Mesenteric fat pad (tissue), 1 donor: ENCODE results near the gene TTC39B. TPM values are rescaled to one million over a fixed set of nuclear protein-coding genes. Genes with fewer than 3 reads are reported as not detected.

Experiments used
- DNase-seq: peaks from one replicate; pipeline ENCODE4 v3.0.0-alpha.2; 2020; ENCODE audit warnings: low spot score
- total RNA-seq: library from RNA; stranded (reverse); fragmentation: NEBNext Ultra II Directional; extraction: Animal tissue kit (Norgen Biotek cat#: 25700); gene quantifications from one replicate; pipeline ENCODE4 v1.2.1, GENCODE V29; 2021
- donor health status: DM: yes; HTN: yes; CAD: no.

TTC39B gene
- total RNA-seq, 1 donor from 2014 or later: 7.2 TPM

DNA sequence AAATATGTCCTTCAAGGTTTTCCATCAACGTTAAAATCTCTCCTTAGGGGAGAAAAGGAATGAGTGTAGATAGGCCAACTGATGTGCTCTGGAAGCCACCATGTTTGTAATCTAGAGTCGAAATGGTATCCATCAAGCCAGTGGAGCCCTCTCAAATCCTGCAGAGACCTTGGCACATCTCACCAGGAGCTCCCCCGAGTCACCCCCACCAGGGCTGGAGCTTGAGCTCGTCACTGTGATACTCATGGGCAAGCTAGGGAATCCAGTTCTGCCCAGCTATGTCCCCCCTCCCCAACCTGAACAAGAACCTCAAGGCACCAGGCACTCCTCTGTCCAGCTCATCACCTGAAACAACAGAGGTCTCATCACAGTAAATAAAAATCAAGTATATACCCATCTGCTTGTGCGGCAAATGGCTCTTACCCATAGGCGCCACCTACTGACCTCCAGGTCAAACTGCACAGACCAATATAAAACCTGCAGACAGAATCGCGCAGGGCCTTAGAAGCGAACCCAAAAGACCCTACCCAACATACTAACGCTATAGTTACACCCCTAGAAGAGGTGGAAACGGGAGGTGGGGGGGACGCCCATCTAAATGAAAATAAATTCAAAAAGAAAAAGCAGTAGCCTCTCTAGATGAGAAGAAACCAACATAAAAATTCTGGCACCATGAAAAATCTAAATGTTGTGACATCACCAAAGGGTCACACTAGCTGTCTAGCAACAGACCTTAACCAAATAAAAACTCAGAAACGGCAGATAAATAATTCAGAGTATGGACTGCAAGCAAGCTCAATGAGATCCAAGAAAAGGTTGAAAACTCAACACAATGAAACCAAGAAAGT, 75.0 kb downstream of the TTC39B start:
- no peak for DNase-seq

- DNase-seq: no peak
Measured at GRCh38 chr9:15229409-15229808, 77.6 kb downstream of the TTC39B start.

GRCh38 chr9:15227491-15227890, 79.5 kb downstream of the TTC39B start:
- no peak for DNase-seq

GRCh38 chr9:15225564-15226126, 81.4 kb downstream of the TTC39B start:
- DNase-seq: no peak

- DNase-seq: no peak
Measured at GRCh38 chr9:15222313-15222712, 84.7 kb downstream of the TTC39B start.

- DNase-seq: no peak
Measured at GRCh38 chr9:15221746-15222145, 85.3 kb downstream of the TTC39B start.

GRCh38 chr9:15220658-15221318, 86.2 kb downstream of the TTC39B start:
- no peak for DNase-seq

DNA sequence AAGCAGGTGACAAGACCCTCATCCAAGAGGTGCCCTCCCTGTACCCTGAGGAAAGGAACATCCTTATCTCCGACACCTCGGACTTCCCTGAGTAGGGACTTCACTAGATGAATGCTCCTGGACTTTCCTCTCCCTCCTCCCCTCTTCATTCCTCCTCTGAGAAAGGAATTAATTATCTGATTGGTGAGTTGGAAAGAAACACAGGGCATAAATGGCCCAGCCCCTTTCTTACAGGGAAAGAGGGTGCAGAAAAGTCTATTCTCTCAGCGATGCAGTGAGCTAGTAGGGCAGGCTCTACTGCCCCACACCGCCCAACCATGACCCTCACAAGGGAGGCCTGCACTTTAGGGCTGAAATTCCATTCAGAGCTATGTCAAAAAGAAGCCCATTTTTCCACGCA, 87.5 kb downstream of the TTC39B start:
- no peak for DNase-seq

- no peak for DNase-seq
Measured at GRCh38 chr9:15218994-15219393, 88.0 kb downstream of the TTC39B start.

DNA sequence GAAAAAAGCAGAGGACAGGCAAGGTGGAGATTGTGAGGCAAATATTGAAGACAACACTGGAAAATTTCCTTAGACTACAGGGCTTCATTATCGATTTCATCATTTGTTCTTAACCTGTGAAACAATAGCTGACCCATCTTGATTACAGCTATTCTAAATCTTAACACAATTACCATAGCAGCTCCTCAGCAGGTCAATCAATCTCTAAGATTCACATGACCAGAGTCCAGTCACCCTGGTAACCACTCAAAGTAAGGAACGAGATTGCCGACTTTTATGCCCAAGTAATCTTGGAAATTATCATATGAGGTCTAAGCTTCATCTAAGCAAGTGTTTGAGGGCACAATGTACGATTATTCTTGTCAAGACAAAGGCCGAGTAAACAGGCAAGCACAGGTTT, 93.8 kb downstream of the TTC39B start:
- no peak for DNase-seq

GRCh38 chr9:15211815-15212495, 95.1 kb downstream of the TTC39B start:
- no peak for DNase-seq

DNA sequence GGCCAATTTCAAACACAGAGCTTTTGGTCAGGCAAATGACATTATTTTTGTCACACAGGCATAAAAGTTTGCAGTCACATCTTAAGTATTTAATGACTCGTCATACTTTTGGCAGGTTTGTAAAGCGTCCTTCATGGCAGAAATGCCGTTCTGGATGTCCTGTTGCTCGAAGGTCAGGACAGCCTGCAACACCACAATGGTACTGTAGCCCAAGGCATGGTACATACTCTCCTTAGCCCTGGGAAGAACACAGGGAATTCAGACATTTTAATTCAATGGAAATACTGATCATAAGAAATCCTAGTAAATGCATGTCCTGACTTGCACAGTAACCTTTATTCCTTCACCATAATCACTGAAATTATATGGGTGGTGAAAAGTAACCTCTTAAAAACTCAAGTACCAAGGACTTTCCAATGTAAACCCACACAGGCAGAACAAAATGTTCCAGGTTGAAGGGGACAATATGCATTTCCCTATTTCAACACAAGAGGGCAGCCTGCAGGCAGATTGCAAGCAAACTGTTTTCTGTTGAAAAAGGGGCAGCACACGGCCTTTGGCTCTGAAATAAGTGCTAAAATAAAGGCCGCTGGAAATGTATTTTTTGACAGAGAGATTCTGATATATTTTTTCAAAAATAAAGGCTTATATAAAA, 95.7 kb downstream of the TTC39B start:
- no peak for DNase-seq

- DNase-seq: no peak
Measured at GRCh38 chr9:15206903-15207696, 99.9 kb downstream of the TTC39B start.

- DNase-seq: no peak
Measured at GRCh38 chr9:15205632-15206420, 101.2 kb downstream of the TTC39B start.

DNA sequence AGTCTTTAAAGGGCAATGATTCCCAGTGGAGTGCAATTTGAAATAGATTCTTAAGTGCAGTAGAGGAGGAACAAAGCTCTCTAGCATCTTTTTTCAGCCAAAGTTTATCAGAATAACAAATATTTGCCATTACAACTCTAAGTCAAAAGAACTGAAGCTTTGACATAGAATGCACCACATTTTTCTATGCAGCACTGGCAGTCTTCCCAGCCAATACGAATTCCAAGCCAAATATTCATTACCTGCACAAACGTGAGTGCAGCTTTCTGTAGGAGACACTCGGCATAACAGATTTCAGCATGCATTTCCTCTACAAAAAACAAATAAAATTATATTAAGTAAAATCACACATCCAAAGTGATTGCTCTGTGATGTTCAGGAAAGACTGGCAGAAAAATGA, 103.4 kb downstream of the TTC39B start:
- DNase-seq: no peak

DNA sequence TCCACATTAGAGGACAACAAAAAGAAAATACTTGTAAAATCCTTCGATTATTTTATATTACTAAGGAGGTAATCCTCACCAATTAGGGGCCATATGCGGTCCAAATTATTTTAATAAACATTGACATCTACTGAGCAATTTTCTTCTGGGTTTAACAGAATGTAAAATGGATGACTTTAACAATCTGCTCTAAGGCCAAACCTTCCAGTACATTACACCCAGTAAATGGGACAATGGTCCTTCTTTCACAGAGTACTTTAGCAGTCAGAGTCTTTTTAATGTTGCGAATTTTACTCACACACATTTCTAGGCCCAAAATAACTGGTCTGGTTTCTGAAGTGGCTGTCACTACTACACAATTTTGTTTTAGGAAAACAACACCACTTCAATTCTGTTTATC, 106.9 kb downstream of the TTC39B start:
- DNase-seq: no peak

GRCh38 chr9:15192856-15193255, 114.2 kb downstream of the TTC39B start:
- DNase-seq: no peak

DNA sequence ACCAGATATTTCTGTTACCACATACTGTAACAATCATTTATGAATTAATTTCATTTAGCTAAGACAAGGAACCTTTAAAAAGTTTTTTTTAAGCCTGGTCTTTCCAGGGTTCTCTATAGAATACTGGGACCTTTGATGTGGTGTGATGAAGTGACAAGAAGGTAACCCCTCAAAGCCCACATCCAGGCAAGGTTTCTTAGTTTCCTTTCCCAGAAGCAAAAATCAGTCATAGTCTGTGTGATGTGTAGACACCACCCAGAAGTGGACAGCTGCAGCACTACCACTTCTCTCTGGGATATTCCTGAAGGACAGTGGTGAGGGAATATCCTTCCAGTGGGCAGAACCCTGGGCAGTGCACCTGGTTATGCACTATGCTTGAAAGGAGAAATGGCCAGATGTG, 115.6 kb downstream of the TTC39B start:
- no peak for DNase-seq

GRCh38 chr9:15189481-15189880, 117.5 kb downstream of the TTC39B start:
- DNase-seq: no peak

GRCh38 chr9:15187589-15187988, 119.4 kb downstream of the TTC39B start:
- no peak for DNase-seq
